Ishikawa (cell line): Measurements from ENCODE around the gene CAMTA2.

ENCODE experiments used
- CEBPB ChIP-seq: IDR thresholded peaks from 2 replicates; pipeline ENCODE4 v1.6.1; 2012
- TCF12 ChIP-seq: IDR thresholded peaks from 2 replicates; pipeline ENCODE4 v1.6.1; 2012; ENCODE audit warnings: low read depth
- ZBTB7A ChIP-seq: IDR thresholded peaks from 2 replicates; pipeline ENCODE4 v1.6.1; 2012; ENCODE audit warnings: low read depth
- TF ChIP-seq, protein P1 (sequence below): IDR thresholded peaks from 2 replicates; pipeline ENCODE4 v1.6.1; 2012; ENCODE audit warnings: low read depth, mild to moderate bottlenecking
- TF ChIP-seq, protein P2 (sequence below): IDR thresholded peaks from 2 replicates; pipeline ENCODE4 v1.6.1; 2012

DNA sequence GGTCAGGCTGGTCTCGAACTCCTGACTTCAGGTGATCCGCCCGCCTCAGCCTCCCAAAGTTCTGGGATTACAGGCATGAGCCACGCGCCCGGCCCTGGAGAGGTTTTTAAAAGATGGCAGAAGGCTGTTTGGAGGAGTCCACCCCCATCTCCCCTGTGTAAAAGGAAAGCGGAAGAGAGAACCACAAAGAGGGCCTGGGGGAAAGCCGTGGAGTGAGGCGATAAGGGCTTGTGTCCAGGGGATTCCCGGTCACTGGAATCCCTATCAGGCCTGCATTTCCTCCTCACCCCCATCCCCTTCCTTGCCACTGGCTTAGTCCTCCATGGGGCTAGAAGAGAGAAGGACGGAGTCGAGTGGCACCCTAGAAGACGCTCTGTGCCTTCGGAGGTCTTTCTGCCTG lies 55.5 kb downstream of the CAMTA2 start, which contains the start of gene GP1BA:
- TF ChIP-seq TCF12: no peak
- TF ChIP-seq, protein P1, sequence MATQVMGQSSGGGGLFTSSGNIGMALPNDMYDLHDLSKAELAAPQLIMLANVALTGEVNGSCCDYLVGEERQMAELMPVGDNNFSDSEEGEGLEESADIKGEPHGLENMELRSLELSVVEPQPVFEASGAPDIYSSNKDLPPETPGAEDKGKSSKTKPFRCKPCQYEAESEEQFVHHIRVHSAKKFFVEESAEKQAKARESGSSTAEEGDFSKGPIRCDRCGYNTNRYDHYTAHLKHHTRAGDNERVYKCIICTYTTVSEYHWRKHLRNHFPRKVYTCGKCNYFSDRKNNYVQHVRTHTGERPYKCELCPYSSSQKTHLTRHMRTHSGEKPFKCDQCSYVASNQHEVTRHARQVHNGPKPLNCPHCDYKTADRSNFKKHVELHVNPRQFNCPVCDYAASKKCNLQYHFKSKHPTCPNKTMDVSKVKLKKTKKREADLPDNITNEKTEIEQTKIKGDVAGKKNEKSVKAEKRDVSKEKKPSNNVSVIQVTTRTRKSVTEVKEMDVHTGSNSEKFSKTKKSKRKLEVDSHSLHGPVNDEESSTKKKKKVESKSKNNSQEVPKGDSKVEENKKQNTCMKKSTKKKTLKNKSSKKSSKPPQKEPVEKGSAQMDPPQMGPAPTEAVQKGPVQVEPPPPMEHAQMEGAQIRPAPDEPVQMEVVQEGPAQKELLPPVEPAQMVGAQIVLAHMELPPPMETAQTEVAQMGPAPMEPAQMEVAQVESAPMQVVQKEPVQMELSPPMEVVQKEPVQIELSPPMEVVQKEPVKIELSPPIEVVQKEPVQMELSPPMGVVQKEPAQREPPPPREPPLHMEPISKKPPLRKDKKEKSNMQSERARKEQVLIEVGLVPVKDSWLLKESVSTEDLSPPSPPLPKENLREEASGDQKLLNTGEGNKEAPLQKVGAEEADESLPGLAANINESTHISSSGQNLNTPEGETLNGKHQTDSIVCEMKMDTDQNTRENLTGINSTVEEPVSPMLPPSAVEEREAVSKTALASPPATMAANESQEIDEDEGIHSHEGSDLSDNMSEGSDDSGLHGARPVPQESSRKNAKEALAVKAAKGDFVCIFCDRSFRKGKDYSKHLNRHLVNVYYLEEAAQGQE: no peak
- TF ChIP-seq, protein P2, sequence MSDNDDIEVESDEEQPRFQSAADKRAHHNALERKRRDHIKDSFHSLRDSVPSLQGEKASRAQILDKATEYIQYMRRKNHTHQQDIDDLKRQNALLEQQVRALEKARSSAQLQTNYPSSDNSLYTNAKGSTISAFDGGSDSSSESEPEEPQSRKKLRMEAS: no peak
- no peak for TF ChIP-seq CEBPB
- TF ChIP-seq ZBTB7A: no peak
